ENCODE data around the gene GUCA1C.

GUCA1C gene, protein sequence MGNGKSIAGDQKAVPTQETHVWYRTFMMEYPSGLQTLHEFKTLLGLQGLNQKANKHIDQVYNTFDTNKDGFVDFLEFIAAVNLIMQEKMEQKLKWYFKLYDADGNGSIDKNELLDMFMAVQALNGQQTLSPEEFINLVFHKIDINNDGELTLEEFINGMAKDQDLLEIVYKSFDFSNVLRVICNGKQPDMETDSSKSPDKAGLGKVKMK

DNA sequence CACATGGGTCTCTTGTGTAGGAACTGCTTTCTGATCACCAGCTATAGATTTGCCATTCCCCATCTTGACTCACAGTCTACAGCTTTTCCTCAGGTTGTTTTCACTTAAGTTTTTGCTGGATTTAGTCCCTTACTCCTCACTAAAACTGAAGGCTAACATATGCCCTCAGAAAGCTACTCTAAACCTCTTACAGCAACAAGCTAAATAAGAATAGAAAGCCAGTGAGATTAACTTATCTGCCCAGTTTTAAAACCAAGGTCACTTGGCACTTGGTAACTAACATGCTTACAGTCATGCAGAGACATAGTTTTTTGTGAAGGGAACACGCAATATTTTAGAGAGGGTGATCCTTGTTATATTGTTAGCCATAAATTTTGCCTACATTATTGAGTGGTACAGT is at the start of gene GUCA1C:
Gene GUCA1C, minus strand, starts transcription at position 180 of the 400 bp plus-strand sequence. Its CDS starts 117 bp downstream, at position 63.
- no peak for DNase-seq (ENCODE audit: low read depth)
- no peak within 1 kb of the TSS for H3K4me3 ChIP-seq (ENCODE audit: low read depth, low read length)
- TF ChIP-seq, protein P1, sequence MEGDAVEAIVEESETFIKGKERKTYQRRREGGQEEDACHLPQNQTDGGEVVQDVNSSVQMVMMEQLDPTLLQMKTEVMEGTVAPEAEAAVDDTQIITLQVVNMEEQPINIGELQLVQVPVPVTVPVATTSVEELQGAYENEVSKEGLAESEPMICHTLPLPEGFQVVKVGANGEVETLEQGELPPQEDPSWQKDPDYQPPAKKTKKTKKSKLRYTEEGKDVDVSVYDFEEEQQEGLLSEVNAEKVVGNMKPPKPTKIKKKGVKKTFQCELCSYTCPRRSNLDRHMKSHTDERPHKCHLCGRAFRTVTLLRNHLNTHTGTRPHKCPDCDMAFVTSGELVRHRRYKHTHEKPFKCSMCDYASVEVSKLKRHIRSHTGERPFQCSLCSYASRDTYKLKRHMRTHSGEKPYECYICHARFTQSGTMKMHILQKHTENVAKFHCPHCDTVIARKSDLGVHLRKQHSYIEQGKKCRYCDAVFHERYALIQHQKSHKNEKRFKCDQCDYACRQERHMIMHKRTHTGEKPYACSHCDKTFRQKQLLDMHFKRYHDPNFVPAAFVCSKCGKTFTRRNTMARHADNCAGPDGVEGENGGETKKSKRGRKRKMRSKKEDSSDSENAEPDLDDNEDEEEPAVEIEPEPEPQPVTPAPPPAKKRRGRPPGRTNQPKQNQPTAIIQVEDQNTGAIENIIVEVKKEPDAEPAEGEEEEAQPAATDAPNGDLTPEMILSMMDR (IDR thresholded peaks at IDR 0.05; ENCODE audit: insufficient read depth, low read depth, low read length, missing control alignments) = no peak

DNA sequence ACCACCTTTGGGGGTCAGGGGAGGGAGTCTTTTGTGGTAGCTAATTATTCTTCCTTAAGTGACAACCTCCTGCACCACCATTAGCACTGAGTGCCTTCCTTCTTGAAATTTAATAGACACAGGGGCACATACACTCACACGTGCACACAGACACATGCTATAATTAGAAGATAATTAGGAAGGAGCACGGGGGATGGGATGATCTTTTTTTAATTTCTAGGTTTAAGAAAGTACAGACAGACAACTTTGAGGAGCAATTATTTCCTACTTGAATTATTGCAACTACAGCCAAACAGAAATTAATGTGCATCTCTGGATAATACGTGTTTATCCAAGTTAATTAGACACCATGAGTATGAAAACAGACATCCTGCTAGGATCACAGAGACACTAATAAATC is 44.8 kb upstream of the GUCA1C start:
- DNase-seq (ENCODE audit: low read depth) = no peak
- H3K4me3 ChIP-seq (ENCODE audit: low read depth, low read length) = no peak overlapping the region
- TF ChIP-seq, protein P1 (IDR thresholded peaks at IDR 0.05; ENCODE audit: insufficient read depth, low read depth, low read length, missing control alignments) = no peak

DNA sequence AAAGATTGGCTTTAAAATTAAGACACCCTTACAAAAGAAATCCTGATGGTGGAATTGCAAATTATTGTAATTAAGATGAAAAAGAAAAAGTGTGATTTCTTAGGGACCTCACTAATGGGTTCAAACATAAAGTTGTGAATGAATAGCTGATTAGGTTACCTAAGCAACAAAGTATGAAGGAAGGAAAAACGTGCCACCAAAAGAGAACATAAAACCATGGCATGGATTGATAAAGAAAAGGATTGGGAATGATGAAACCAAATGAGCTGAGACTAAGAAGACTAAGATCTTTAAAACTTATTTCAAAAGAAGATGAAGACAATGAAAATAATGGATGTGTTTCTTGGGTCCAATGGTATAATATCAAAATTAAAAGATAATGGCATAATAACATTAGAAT is 32.2 kb upstream of the GUCA1C start:
- TF ChIP-seq, protein P1 (IDR thresholded peaks at IDR 0.05; ENCODE audit: insufficient read depth, low read depth, low read length, missing control alignments) = no peak
- H3K4me3 ChIP-seq (ENCODE audit: low read depth, low read length) = no peak overlapping the region
- DNase-seq (ENCODE audit: low read depth) = no peak

DNA sequence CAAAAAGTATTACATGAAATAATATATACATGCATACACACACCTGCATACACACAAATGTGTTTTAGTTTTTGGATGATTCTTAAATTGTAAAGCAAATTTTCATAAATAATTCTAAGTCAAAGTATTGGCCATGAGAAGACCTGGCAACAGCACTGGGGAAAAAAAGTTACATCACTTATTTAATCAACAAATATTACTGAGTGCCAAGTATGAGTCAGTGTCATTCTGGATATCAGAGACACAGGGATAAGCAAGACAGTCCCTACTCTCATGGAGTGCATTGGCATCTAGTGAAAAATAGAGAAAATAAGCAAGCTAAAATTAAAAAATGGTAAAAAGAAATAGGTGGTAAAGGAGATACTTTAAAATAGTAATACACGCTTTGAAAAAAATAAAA is 29.4 kb upstream of the GUCA1C start:
- H3K4me3 ChIP-seq (ENCODE audit: low read depth, low read length) = no peak overlapping the region
- no peak for DNase-seq (ENCODE audit: low read depth)
- TF ChIP-seq, protein P1 (IDR thresholded peaks at IDR 0.05; ENCODE audit: insufficient read depth, low read depth, low read length, missing control alignments) = no peak

DNA sequence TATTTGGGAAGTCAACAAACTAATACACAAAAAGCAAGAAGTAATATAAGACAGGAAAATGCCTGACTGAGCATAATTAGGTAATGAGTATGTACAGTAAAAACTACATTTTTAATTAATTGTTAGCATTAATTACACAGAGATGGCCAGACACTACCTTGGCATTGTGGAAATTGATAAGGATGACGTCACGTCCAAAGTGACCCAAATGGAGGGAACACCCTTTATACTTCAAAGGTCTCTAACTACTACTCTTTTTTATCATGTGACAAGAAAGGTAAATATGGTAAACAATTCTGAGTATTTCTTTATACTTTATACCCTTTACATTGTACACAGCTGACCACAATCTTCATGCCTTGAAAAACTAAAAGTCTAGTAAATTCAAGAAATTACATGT is 22.4 kb upstream of the GUCA1C start:
- TF ChIP-seq, protein P1 (IDR thresholded peaks at IDR 0.05; ENCODE audit: insufficient read depth, low read depth, low read length, missing control alignments) = no peak
- no peak overlapping the region for H3K4me3 ChIP-seq (ENCODE audit: low read depth, low read length)
- DNase-seq (ENCODE audit: low read depth) = no peak

DNA sequence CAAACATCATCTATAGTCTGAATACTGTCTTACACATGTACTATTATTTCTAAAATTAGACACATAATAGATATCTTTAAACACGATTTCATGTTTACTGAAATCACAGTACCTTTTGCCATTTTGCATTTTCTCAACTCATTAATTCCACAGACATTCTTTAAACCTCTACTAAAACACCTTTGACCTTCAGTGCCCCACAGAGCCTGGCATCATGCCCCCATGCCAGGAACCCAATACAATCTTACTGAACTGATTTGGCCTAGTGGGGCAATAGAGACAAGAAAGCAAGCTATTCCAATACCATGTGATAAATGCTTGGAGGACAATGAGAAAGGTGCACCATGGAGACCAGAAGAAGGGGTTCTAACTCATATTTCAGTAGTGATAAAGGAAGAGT is 19.3 kb upstream of the GUCA1C start:
- no peak for DNase-seq (ENCODE audit: low read depth)
- TF ChIP-seq, protein P1 (IDR thresholded peaks at IDR 0.05; ENCODE audit: insufficient read depth, low read depth, low read length, missing control alignments) = no peak
- H3K4me3 ChIP-seq (ENCODE audit: low read depth, low read length) = no peak overlapping the region

DNA sequence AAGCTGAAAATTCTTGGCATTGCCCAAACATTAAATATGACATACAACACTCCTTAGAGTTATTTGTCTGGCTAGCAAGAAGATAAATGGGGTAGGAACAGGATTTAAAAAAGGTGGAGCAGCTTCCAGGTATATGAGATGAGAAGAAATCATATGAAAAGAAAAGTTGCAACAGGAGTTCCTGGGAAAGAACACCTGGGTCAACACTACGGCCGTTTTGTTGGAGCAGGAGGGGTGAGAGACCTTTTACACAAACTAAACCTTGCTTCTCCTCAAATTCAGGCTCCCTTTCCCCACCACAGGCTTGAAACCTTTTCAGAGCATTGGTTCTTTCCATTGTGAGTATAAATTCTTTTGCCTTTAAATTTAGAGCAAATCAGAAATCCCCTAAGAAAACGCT is 18.8 kb upstream of the GUCA1C start:
- H3K4me3 ChIP-seq (ENCODE audit: low read depth, low read length) = no peak overlapping the region
- DNase-seq (ENCODE audit: low read depth) = no peak
- TF ChIP-seq, protein P1 (IDR thresholded peaks at IDR 0.05; ENCODE audit: insufficient read depth, low read depth, low read length, missing control alignments) = no peak

Measured in GM12865 (cell line).